Mesendoderm (in vitro differentiated cells): Measurements from ENCODE around the gene ST6GAL2.
A peak's percentile ranks its signal among the peaks of the same experiment; 100 is the strongest.

ENCODE experiments used
- DNase-seq: peaks from one replicate; pipeline ENCODE4 v3.0.0; 2013
- H2AK5ac ChIP-seq: 2 replicates; pipeline ENCODE4 v1.6.1; 2013; ENCODE audit warnings: low read length, inconsistent platforms
- H2BK120ac ChIP-seq: 2 replicates; pipeline ENCODE4 v1.6.1; 2013; ENCODE audit warnings: low read depth, mild to moderate bottlenecking, low read length, moderate library complexity, mixed read lengths
- H2BK15ac ChIP-seq: replicated peaks from 2 replicates; pipeline ENCODE4 v1.6.1; 2013; ENCODE audit warnings: low read depth, mild to moderate bottlenecking, moderate library complexity
- H2BK5ac ChIP-seq: 2 replicates; pipeline ENCODE4 v1.6.1; 2013; ENCODE audit warnings: low read length, inconsistent platforms
- H3K18ac ChIP-seq: 2 replicates; pipeline ENCODE4 v1.6.1; 2013; ENCODE audit warnings: mild to moderate bottlenecking, low read length, mixed read lengths
- H3K23ac ChIP-seq: one replicate; pipeline ENCODE4 v1.6.1; 2013; ENCODE audit warnings: low read length
- H3K27ac ChIP-seq: 2 replicates; pipeline ENCODE4 v1.5.1; 2013; ENCODE audit warnings: low read depth, mild to moderate bottlenecking, inconsistent platforms, low read length, moderate library complexity
- H3K27me3 ChIP-seq: 2 replicates; pipeline ENCODE4 v1.6.1; 2013; ENCODE audit warnings: low read length, control low read depth, mild to moderate bottlenecking, inconsistent platforms; ENCODE audit not compliant: insufficient read depth, poor library complexity
- H3K36me3 ChIP-seq: 2 replicates; pipeline ENCODE4 v1.6.1; 2013; ENCODE audit warnings: low read length, inconsistent platforms; ENCODE audit not compliant: control insufficient read depth, insufficient read depth
- H3K4ac ChIP-seq: one replicate; pipeline ENCODE4 v1.6.1; 2013; ENCODE audit warnings: low read depth, mild to moderate bottlenecking, low read length, moderate library complexity
- H3K4me1 ChIP-seq: 2 replicates; pipeline ENCODE4 v1.6.1; 2013; ENCODE audit warnings: low read depth, low read length, inconsistent platforms; ENCODE audit not compliant: control insufficient read depth
- H3K4me2 ChIP-seq: 2 replicates; pipeline ENCODE4 v1.6.1; 2013; ENCODE audit warnings: low read length
- H3K4me3 ChIP-seq: 2 replicates; pipeline ENCODE4 v1.5.1; 2013; ENCODE audit warnings: mild to moderate bottlenecking, low read length
- H3K56ac ChIP-seq: one replicate; pipeline ENCODE4 v1.6.1; 2013; ENCODE audit warnings: low read length
- H3K79me1 ChIP-seq: 2 replicates; pipeline ENCODE4 v1.6.1; 2013; ENCODE audit warnings: low read length, inconsistent platforms
- H3K79me2 ChIP-seq: 2 replicates; pipeline ENCODE4 v1.6.1; 2013; ENCODE audit warnings: mild to moderate bottlenecking, low read length; ENCODE audit not compliant: control insufficient read depth, insufficient read depth
- H3K9ac ChIP-seq: 2 replicates; pipeline ENCODE4 v1.6.1; 2013; ENCODE audit warnings: low read length, inconsistent platforms
- H4K5ac ChIP-seq: one replicate; pipeline ENCODE4 v1.6.1; 2013; ENCODE audit warnings: low read length
- H4K8ac ChIP-seq: one replicate; pipeline ENCODE4 v1.6.1; 2013; ENCODE audit warnings: low read depth, mild to moderate bottlenecking, control low read depth, low read length, moderate library complexity
- WGBS: extraction: QIAGEN DNeasy Blood & Tissue Kit; methylation state at CpG from one replicate; pipeline ENCODE4 v1.1.7; 2013; ENCODE audit warnings: low lambda C conversion rate, missing lambda C conversion rate; ENCODE audit not compliant: insufficient coverage; ENCODE audit errors: extremely low coverage; 5-methylcytosine and 5-hydroxymethylcytosine counted together

ST6GAL2 gene

GRCh38 chr2:106800180-106800579 lies 85.8 kb downstream of the ST6GAL2 start:
- no peak overlapping the region for H4K5ac ChIP-seq
- no peak overlapping the region for H2AK5ac ChIP-seq
- H3K79me1 ChIP-seq = no peaks in the 10 kb centered on the region
- no peak overlapping the region for H3K23ac ChIP-seq
- no peak overlapping the region for H3K27ac ChIP-seq
- no CpG with 5 or more reads among the region's 4 CpGs for WGBS
- no peaks in the 10 kb centered on the region for H3K27me3 ChIP-seq
- H3K9ac ChIP-seq = no peak overlapping the region
- no peak overlapping the region for H2BK5ac ChIP-seq
- no peak overlapping the region for H3K56ac ChIP-seq
- no peak overlapping the region for H4K8ac ChIP-seq
- H3K4me2 ChIP-seq = no peak overlapping the region
- H2BK120ac ChIP-seq = no peak overlapping the region
- no peak overlapping the region for H3K4ac ChIP-seq
- H3K18ac ChIP-seq = no peak overlapping the region
- no peaks in the 10 kb centered on the region for H3K36me3 ChIP-seq
- no peaks in the 10 kb centered on the region for H3K4me1 ChIP-seq
- H3K4me3 ChIP-seq = no peak overlapping the region
- no peaks in the 10 kb centered on the region for H3K79me2 ChIP-seq
- no peak overlapping the region for H2BK15ac ChIP-seq
- DNase-seq = no peak

GRCh38 chr2:106798826-106799552 lies 87.0 kb downstream of the ST6GAL2 start:
- no peaks in the 10 kb centered on the region for H3K79me1 ChIP-seq
- no peak overlapping the region for H3K4me2 ChIP-seq
- H3K4ac ChIP-seq = no peak overlapping the region
- H2BK5ac ChIP-seq = no peak overlapping the region
- no peak overlapping the region for H3K9ac ChIP-seq
- H3K27ac ChIP-seq = no peak overlapping the region
- no peak overlapping the region for H3K18ac ChIP-seq
- H4K5ac ChIP-seq = no peak overlapping the region
- H3K27me3 ChIP-seq = no peaks in the 10 kb centered on the region
- no peak overlapping the region for H2AK5ac ChIP-seq
- H3K4me3 ChIP-seq = no peak overlapping the region
- no peak overlapping the region for H2BK120ac ChIP-seq
- H4K8ac ChIP-seq = no peak overlapping the region
- H2BK15ac ChIP-seq = no peak overlapping the region
- no peak overlapping the region for H3K23ac ChIP-seq
- DNase-seq = no peak
- no peaks in the 10 kb centered on the region for H3K36me3 ChIP-seq
- WGBS = no CpG with 5 or more reads among the region's 5 CpGs
- no peak overlapping the region for H3K56ac ChIP-seq
- H3K4me1 ChIP-seq = no peaks in the 10 kb centered on the region
- H3K79me2 ChIP-seq = no peaks in the 10 kb centered on the region

GRCh38 chr2:106797494-106797893 lies 88.5 kb downstream of the ST6GAL2 start:
- no peak overlapping the region for H3K27ac ChIP-seq
- H3K9ac ChIP-seq = no peak overlapping the region
- no peak overlapping the region for H3K23ac ChIP-seq
- no peaks in the 10 kb centered on the region for H3K36me3 ChIP-seq
- H3K79me2 ChIP-seq = no peaks in the 10 kb centered on the region
- no CpG with 5 or more reads among the region's 5 CpGs for WGBS
- no peak overlapping the region for H2AK5ac ChIP-seq
- H3K18ac ChIP-seq = no peak overlapping the region
- H3K4me1 ChIP-seq = no peaks in the 10 kb centered on the region
- no peak overlapping the region for H3K56ac ChIP-seq
- no peaks in the 10 kb centered on the region for H3K27me3 ChIP-seq
- H3K79me1 ChIP-seq = no peaks in the 10 kb centered on the region
- H2BK5ac ChIP-seq = no peak overlapping the region
- no peak overlapping the region for H4K8ac ChIP-seq
- no peak overlapping the region for H4K5ac ChIP-seq
- no peak overlapping the region for H3K4me2 ChIP-seq
- H3K4ac ChIP-seq = no peak overlapping the region
- DNase-seq = no peak
- no peak overlapping the region for H2BK120ac ChIP-seq
- H3K4me3 ChIP-seq = no peak overlapping the region
- H2BK15ac ChIP-seq = no peak overlapping the region

- H3K23ac ChIP-seq = no peak overlapping the region
- WGBS = no CpG with 5 or more reads among the region's 2 CpGs
These were observed 93.3 kb downstream of the ST6GAL2 start for GRCh38 chr2:106792671-106793070.

GRCh38 chr2:106789185-106789584 lies 96.8 kb downstream of the ST6GAL2 start:
- Histone ChIP-seq H3K23ac (no peak overlapping the region), H3K9ac (no peak overlapping the region), H3K18ac (no peak overlapping the region), H3K4me2 (no peak overlapping the region), H2BK120ac (no peak overlapping the region), H3K56ac (no peak overlapping the region), H3K4ac (no peak overlapping the region), H3K36me3 (no peaks in the 10 kb centered on the region), H4K8ac (no peak overlapping the region), H3K4me3 (no peak overlapping the region), H3K79me1 (no peaks in the 10 kb centered on the region), H3K79me2 (no peaks in the 10 kb centered on the region), H2BK15ac (no peak overlapping the region), H3K4me1 (no peaks in the 10 kb centered on the region), H2BK5ac (no peak overlapping the region), H3K27ac (no peak overlapping the region), H3K27me3 (no peaks in the 10 kb centered on the region), H2AK5ac (no peak overlapping the region), H4K5ac (no peak overlapping the region)
- no CpG with 5 or more reads among the region's 6 CpGs for WGBS
- DNase-seq = peak; percentile 42

More at GRCh38 chr2:106792671-106793070, 93.3 kb downstream of the ST6GAL2 start:
- H3K36me3 ChIP-seq = no peaks in the 10 kb centered on the region
- no peak overlapping the region for H2BK5ac ChIP-seq
- no peaks in the 10 kb centered on the region for H3K4me1 ChIP-seq
- no peaks in the 10 kb centered on the region for H3K79me2 ChIP-seq
- no peak overlapping the region for H2BK120ac ChIP-seq
- H4K8ac ChIP-seq = no peak overlapping the region
- no peaks in the 10 kb centered on the region for H3K27me3 ChIP-seq
- H4K5ac ChIP-seq = no peak overlapping the region
- no peak overlapping the region for H3K9ac ChIP-seq
- no peak overlapping the region for H3K27ac ChIP-seq
- H3K4ac ChIP-seq = no peak overlapping the region
- H3K56ac ChIP-seq = no peak overlapping the region
- no peak overlapping the region for H3K4me3 ChIP-seq
- H3K18ac ChIP-seq = no peak overlapping the region
- H2BK15ac ChIP-seq = no peak overlapping the region
- no peak overlapping the region for H3K4me2 ChIP-seq
- H3K79me1 ChIP-seq = no peaks in the 10 kb centered on the region
- no peak for DNase-seq
- H2AK5ac ChIP-seq = no peak overlapping the region

GRCh38 chr2:106782681-106783080 lies 103.3 kb downstream of the ST6GAL2 start:
- WGBS = no CpG with 5 or more reads among the region's 3 CpGs
- Histone ChIP-seq H4K8ac (no peak overlapping the region), H3K4ac (no peak overlapping the region)

More at GRCh38 chr2:106782681-106783080, 103.3 kb downstream of the ST6GAL2 start:
- H3K4me3 ChIP-seq = no peak overlapping the region
- no peak overlapping the region for H3K23ac ChIP-seq
- H3K18ac ChIP-seq = no peak overlapping the region
- H3K56ac ChIP-seq = no peak overlapping the region
- no peaks in the 10 kb centered on the region for H3K79me2 ChIP-seq
- no peak overlapping the region for H3K4me2 ChIP-seq
- DNase-seq = no peak
- H2BK5ac ChIP-seq = no peak overlapping the region
- H2BK120ac ChIP-seq = no peak overlapping the region
- H3K4me1 ChIP-seq = no peaks in the 10 kb centered on the region
- no peaks in the 10 kb centered on the region for H3K27me3 ChIP-seq
- H2BK15ac ChIP-seq = no peak overlapping the region
- H4K5ac ChIP-seq = no peak overlapping the region
- H3K79me1 ChIP-seq = no peaks in the 10 kb centered on the region
- no peak overlapping the region for H2AK5ac ChIP-seq
- no peaks in the 10 kb centered on the region for H3K36me3 ChIP-seq
- no peak overlapping the region for H3K9ac ChIP-seq
- H3K27ac ChIP-seq = no peak overlapping the region
